RWPE2 (cell line): Measurements from ENCODE around the gene IGSF21.

ENCODE experiments used
- ATAC-seq: fragments of 200-7000 bp; cut with Tn5 transposase; 3 replicates; pipeline ENCODE4 v1.9.1; 2021; ENCODE audit warnings: low read depth
- DNase-seq: peaks from one replicate; pipeline ENCODE4 v3.0.0-alpha.2; 2020; ENCODE audit warnings: low spot score
- H3K27ac ChIP-seq: fragments of 450-650 bp; 2 replicates; pipeline ENCODE4 v1.5.1; 2017; ENCODE audit warnings: mild to moderate bottlenecking; ENCODE audit not compliant: poor library complexity, severe bottlenecking
- H3K27me3 ChIP-seq: fragments of 250-450 bp; sonication (Bioruptor Pico); 2 replicates; pipeline ENCODE4 v1.5.1; 2021; ENCODE audit warnings: mild to moderate bottlenecking, moderate library complexity; ENCODE audit not compliant: insufficient read depth, poor library complexity, severe bottlenecking
- H3K36me3 ChIP-seq: fragments of 250-450 bp; sonication (Bioruptor Pico); 2 replicates; pipeline ENCODE4 v1.5.1; 2020; ENCODE audit warnings: low read depth, mild to moderate bottlenecking, moderate library complexity
- H3K4me1 ChIP-seq: fragments of 250-450 bp; sonication (Bioruptor Pico); 2 replicates; pipeline ENCODE4 v1.5.1; 2021; ENCODE audit warnings: mild to moderate bottlenecking, moderate library complexity; ENCODE audit not compliant: insufficient read depth, poor library complexity, severe bottlenecking
- H3K4me3 ChIP-seq: fragments of 250-450 bp; sonication (Bioruptor Pico); 2 replicates; pipeline ENCODE4 v1.5.1; 2021; ENCODE audit warnings: mild to moderate bottlenecking, moderate library complexity; ENCODE audit not compliant: severe bottlenecking
- H3K9me3 ChIP-seq: fragments of 250-450 bp; sonication (Bioruptor Pico); 2 replicates; pipeline ENCODE4 v1.5.1; 2021; ENCODE audit warnings: mild to moderate bottlenecking, moderate library complexity; ENCODE audit not compliant: severe bottlenecking
- CTCF ChIP-seq: fragments of 450-650 bp; IDR thresholded peaks from one replicate; pipeline ENCODE4 v1.5.1; 2017; ENCODE audit warnings: mild to moderate bottlenecking, moderate library complexity; ENCODE audit not compliant: poor library complexity, severe bottlenecking

Gene IGSF21

DNA sequence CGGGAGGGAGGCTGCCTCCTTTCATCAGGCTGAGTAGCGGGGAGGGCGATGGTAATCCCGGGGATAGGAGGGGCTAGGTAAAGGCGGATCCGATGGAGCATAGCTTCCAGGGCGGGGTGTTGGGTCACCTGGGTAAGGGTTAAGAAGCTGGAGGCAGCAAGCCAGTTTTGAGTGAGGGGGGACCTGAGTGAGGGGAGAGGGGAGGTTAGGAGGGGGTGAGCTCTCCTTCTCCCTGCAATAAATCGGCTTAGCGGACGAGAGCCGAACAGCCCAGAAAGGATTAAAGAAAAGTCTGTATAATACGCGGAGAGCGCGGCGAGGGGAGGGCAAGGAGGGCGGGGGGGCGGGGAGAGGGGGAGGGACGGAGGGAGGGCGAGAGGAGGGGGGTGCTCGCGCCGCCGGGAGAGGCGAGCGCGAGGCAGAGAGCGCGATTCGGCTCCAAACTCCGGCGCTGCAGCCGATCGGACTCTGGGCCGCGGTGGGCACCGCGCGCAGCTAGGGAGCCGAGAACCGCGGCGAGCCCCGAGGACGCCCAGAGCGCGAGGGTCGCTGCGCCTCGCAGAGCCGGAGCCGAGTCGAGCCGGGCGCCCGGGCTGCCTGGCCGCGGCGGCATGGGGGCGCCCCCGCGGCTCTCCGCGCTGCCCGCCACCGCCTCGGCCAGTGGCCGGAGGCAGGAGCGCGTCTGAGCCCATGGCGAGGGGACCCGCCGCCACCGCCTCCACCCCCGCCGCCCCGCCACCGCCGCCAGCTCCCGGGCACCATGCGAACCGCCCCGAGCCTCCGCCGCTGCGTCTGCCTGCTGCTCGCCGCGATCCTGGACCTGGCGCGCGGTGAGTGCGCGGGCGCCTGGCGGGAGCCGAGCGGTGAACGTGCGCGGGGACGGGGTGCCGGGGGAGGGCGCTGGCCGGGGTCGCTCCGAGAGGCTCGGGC lies at the start of gene IGSF21:
IGSF21 (plus strand) TSS at position 430 of the 930 bp plus-strand sequence; CDS start at position 761, 331 bp downstream.
- Histone ChIP-seq H3K4me1 (no peaks in the 10 kb centered on the region), H3K9me3 (no peaks in the 10 kb centered on the region), H3K36me3 (no peaks in the 10 kb centered on the region), H3K27me3 (peaks cover 70% of the 10 kb centered on the region), H3K27ac (no peak within 1 kb of the TSS), H3K4me3 (no peak within 1 kb of the TSS)
- ATAC-seq (no peak), DNase-seq (no peak)
- TF ChIP-seq CTCF = no peak

GRCh38 chr1:18058206-18058921 lies 49.2 kb upstream of the IGSF21 start:
- Histone ChIP-seq H3K9me3 (no peaks in the 10 kb centered on the region), H3K4me1 (no peaks in the 10 kb centered on the region), H3K36me3 (no peaks in the 10 kb centered on the region), H3K27me3 (peaks cover 14% of the 10 kb centered on the region), H3K4me3 (no peak overlapping the region), H3K27ac (no peak overlapping the region)
- DNase-seq = no peak
- TF ChIP-seq CTCF = no peak
- ATAC-seq = no peak

DNA sequence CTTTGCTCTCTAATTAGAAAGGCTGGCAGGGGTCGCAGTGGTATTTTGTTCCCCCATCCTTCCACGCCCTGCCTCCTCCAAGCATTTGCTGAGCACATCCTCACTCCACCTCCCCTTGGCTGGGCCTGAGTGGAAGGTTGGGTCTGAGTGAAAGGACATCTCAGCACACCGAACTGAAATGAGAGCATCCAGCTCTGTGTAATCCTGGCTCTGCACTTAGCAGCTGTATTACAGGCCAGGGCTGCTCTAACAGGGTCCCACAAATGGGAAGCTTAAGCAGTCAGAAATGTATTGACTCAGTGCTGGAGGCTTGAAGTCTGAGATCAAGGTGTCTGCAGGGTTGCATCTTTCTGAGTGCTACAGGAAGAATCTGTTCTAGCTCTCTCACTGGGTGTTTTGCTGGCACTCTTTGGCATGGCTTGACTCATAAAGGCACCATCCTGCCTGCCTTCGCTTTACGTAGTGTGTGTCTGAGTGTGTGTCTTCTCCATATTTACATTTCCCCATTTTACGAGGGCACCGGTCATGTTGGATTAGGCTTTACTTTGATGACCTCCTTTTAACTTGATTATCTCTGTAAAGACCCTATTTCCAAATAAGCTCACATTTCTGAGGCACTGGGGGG lies 48.5 kb upstream of the IGSF21 start:
- peaks cover 11% of the 10 kb centered on the region for H3K27me3 ChIP-seq
- no peaks in the 10 kb centered on the region for H3K36me3 ChIP-seq
- no peak for DNase-seq
- no peak for ATAC-seq
- H3K9me3 ChIP-seq = no peaks in the 10 kb centered on the region
- no peaks in the 10 kb centered on the region for H3K4me1 ChIP-seq
- H3K4me3 ChIP-seq = no peak overlapping the region
- no peak for TF ChIP-seq CTCF
- no peak overlapping the region for H3K27ac ChIP-seq

GRCh38 chr1:18060366-18060765 lies 47.2 kb upstream of the IGSF21 start:
- DNase-seq = no peak
- TF ChIP-seq CTCF = no peak
- H3K9me3 ChIP-seq = no peaks in the 10 kb centered on the region

More at GRCh38 chr1:18060366-18060765, 47.2 kb upstream of the IGSF21 start:
- no peak overlapping the region for H3K27ac ChIP-seq
- H3K36me3 ChIP-seq = no peaks in the 10 kb centered on the region
- H3K27me3 ChIP-seq = peaks cover 11% of the 10 kb centered on the region
- no peak overlapping the region for H3K4me3 ChIP-seq
- no peak for ATAC-seq
- H3K4me1 ChIP-seq = no peaks in the 10 kb centered on the region
